H1 (cell line): ENCODE data around the gene PTGDR2.

Source experiments
- CREB1 ChIP-seq: IDR thresholded peaks from 2 replicates; pipeline ENCODE4 v1.6.1; 2012; ENCODE audit warnings: inconsistent platforms
- CTCF ChIP-seq, 3 experiments: IDR thresholded peaks; 1 replicate in 2 of 3; 2 replicates in 1 of 3; pipeline versions ENCODE4 v1.5.1 to v1.6.1; 2011; ENCODE audit warnings: low read length in 3 of 3, mild to moderate bottlenecking in 3 of 3, inconsistent platforms in 2 of 3, low read depth in 1 of 3, moderate library complexity in 1 of 3; ENCODE audit not compliant: insufficient read depth in 1 of 3; ENCODE audit errors: control extremely low read depth in 1 of 3
- EP300 ChIP-seq, 2 experiments: IDR thresholded peaks; 1 replicate in 1 of 2; 2 replicates in 1 of 2; pipeline ENCODE4 v1.6.1; 2011 to 2012; ENCODE audit warnings: low read depth in 2 of 2, low read length in 2 of 2, mild to moderate bottlenecking in 2 of 2, borderline replicate concordance in 1 of 2, inconsistent platforms in 1 of 2, moderate library complexity in 1 of 2
- TAF7 ChIP-seq: optimal IDR thresholded peaks from 2 replicates; pipeline ENCODE3; 2011; ENCODE audit warnings: low read depth, mild to moderate bottlenecking, inconsistent platforms, low read length, moderate library complexity, borderline replicate concordance
- TBP ChIP-seq: IDR thresholded peaks from 2 replicates; pipeline ENCODE4 v1.6.1; 2011; ENCODE audit warnings: low read depth, low read length, improper control_type of control experiment

- TF ChIP-seq CREB1: no peak
- TF ChIP-seq TAF7: no peak
- no peak for TF ChIP-seq TBP
- no peak for TF ChIP-seq EP300 (IDR thresholded peaks at IDR 0.05; ENCODE audit: borderline replicate concordance in 1 of 2, low read depth in 2 of 2, low read length in 2 of 2)
- TF ChIP-seq CTCF (IDR thresholded peaks at IDR 0.05; ENCODE audit: control extremely low read depth in 1 of 3, insufficient read depth in 1 of 3, low read depth in 1 of 3, low read length in 3 of 3): no peak
Observed at GRCh38 chr11:60891103-60891741, 35.5 kb upstream of the PTGDR2 start.
